Measurements from ENCODE around the gene GPC3. TPM values are rescaled to one million over a fixed set of nuclear protein-coding genes. Genes with fewer than 3 reads are reported as not detected.

GPC3 gene
- total RNA-seq, 6 donors from 2014 or later = 9.4 to 111 (median 57.6) TPM

- Histone ChIP-seq H3K36me3 (no peaks in the 10 kb centered on the region), H3K4me3 (no peak overlapping the region), H3K27ac (no peak overlapping the region), H3K9me3 (no peaks in the 10 kb centered on the region), H3K27me3 (no peaks in the 10 kb centered on the region), H3K4me1 (no peaks in the 10 kb centered on the region)
- ATAC-seq (ENCODE audit: low FRiP score in 2 of 2) (no peak), DNase-seq (no peak)
- WGBS, 2 donors = 28 to 69% methylated on average over 2 of the region's 2 CpGs
- TF ChIP-seq EP300 (IDR thresholded peaks at IDR 0.05) (no peak), POLR2A (IDR thresholded peaks at IDR 0.05) (no peak), POLR2AphosphoS5 (IDR thresholded peaks at IDR 0.05) (no peak), CTCF (IDR thresholded peaks at IDR 0.05) (no peak)
Measured at GRCh38 chrX:133698298-133698697, 287.1 kb downstream of the GPC3 start.

- DNase-seq (no peak), ATAC-seq (ENCODE audit: low FRiP score in 2 of 2) (no peak)
- 36 to 44% methylated on average over 3 of the region's 3 CpGs for WGBS, 2 donors
- TF ChIP-seq POLR2A (IDR thresholded peaks at IDR 0.05) (no peak), EP300 (IDR thresholded peaks at IDR 0.05) (no peak), CTCF (IDR thresholded peaks at IDR 0.05) (no peak), POLR2AphosphoS5 (IDR thresholded peaks at IDR 0.05) (no peak)
- H3K36me3 ChIP-seq = no peaks in the 10 kb centered on the region
- H3K4me1 ChIP-seq = no peaks in the 10 kb centered on the region
- H3K4me3 ChIP-seq = no peak overlapping the region
- no peaks in the 10 kb centered on the region for H3K9me3 ChIP-seq
- H3K27me3 ChIP-seq = no peaks in the 10 kb centered on the region
- H3K27ac ChIP-seq = no peak overlapping the region
Measured at GRCh38 chrX:133697656-133698055, 287.7 kb downstream of the GPC3 start.

- no peak for TF ChIP-seq CTCF (IDR thresholded peaks at IDR 0.05)
- TF ChIP-seq POLR2A (IDR thresholded peaks at IDR 0.05) = no peak
- TF ChIP-seq EP300 (IDR thresholded peaks at IDR 0.05) = no peak
- no peak for TF ChIP-seq POLR2AphosphoS5 (IDR thresholded peaks at IDR 0.05)
- Histone ChIP-seq H3K4me1 (no peaks in the 10 kb centered on the region), H3K27ac (no peak overlapping the region), H3K36me3 (no peaks in the 10 kb centered on the region), H3K4me3 (no peak overlapping the region), H3K9me3 (no peaks in the 10 kb centered on the region), H3K27me3 (no peaks in the 10 kb centered on the region)
- ATAC-seq (ENCODE audit: low FRiP score in 2 of 2) (no peak), DNase-seq (no peak)
- WGBS, 2 donors = 75 to 94% methylated on average over 1 of the region's 1 CpG
Measured at GRCh38 chrX:133689997-133690599, 295.3 kb downstream of the GPC3 start.

- 39 to 50% methylated on average over 1 to 3 of the region's 3 CpGs for WGBS, 2 donors
- Histone ChIP-seq H3K4me1 (no peaks in the 10 kb centered on the region), H3K27me3 (no peaks in the 10 kb centered on the region), H3K9me3 (no peaks in the 10 kb centered on the region), H3K36me3 (no peaks in the 10 kb centered on the region), H3K4me3 (no peak overlapping the region), H3K27ac (no peak overlapping the region)
- no peak for DNase-seq
- no peak for TF ChIP-seq EP300 (IDR thresholded peaks at IDR 0.05)
- TF ChIP-seq CTCF (IDR thresholded peaks at IDR 0.05) = no peak
- TF ChIP-seq POLR2AphosphoS5 (IDR thresholded peaks at IDR 0.05) = no peak
- TF ChIP-seq POLR2A (IDR thresholded peaks at IDR 0.05) = no peak
- no peak for ATAC-seq (ENCODE audit: low FRiP score in 2 of 2)
Measured at GRCh38 chrX:133685822-133686221, 299.6 kb downstream of the GPC3 start.

GRCh38 chrX:133681897-133682296 lies 303.5 kb downstream of the GPC3 start:
- Histone ChIP-seq H3K27ac (no peak overlapping the region), H3K36me3 (no peaks in the 10 kb centered on the region), H3K4me3 (no peak overlapping the region), H3K4me1 (no peaks in the 10 kb centered on the region), H3K27me3 (no peaks in the 10 kb centered on the region), H3K9me3 (no peaks in the 10 kb centered on the region)
- DNase-seq (no peak), ATAC-seq (ENCODE audit: low FRiP score in 2 of 2) (no peak)
- 59 to 66% methylated on average over 6 of the region's 6 CpGs for WGBS, 2 donors
- TF ChIP-seq POLR2A (IDR thresholded peaks at IDR 0.05) (no peak), CTCF (IDR thresholded peaks at IDR 0.05) (no peak), EP300 (IDR thresholded peaks at IDR 0.05) (no peak), POLR2AphosphoS5 (IDR thresholded peaks at IDR 0.05) (no peak)
